NCI-H748 (cell line): ENCODE data around the gene SCTR.

Experiments used
- DNase-seq: peaks from one replicate; lab custom pipeline; 2025; ENCODE audit not compliant: unreplicated experiment; lab: John Stamatoyannopoulos, UW

Gene SCTR

DNA sequence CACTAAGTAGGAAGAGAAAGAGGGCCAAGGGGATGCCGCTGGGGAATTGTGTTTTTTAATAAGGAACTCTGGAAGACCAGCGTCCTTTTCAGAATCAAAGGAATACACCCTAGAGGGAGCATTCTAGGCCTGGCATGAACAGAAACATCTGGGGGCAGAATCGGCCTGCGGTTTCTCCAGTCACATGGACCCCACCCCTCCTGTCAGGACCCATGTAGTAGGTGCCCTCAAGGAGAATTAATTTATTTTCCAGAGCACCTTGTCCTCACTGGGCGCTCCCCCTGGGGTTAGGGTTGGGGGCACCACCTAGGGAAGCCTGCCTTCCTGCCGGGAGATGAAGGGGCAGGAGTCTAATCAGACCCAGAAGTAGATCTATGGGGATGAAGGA is 48.4 kb downstream of the SCTR start:
- no peak for DNase-seq

DNA sequence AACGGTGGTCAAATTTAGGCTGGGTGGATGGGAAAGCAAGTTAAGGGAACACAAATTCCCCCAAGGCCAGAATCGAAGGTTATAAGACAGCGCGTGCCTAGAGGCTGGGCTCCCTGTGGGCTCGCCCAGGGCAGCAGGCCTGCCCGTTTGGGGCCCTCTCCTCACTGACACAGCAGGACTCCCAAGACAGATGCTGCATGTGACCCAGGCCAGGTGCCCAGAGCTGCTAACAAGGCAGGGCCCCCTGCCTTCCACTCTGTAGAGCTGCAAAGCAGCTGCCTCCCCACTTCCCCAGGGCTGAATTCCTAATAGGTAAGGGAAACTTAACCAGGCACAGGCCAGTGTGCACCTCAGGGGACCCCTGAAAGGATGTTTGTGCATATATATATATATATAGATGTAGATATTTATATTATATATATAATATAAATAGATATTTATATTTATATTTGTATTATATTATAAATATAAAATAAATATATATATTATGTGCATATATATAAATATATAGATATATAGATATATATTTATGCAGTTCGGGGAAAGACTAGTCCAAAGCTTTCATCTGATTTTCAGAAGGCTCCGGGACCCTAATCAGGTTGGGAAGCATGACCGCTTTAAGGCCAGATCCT is 48.9 kb downstream of the SCTR start:
- no peak for DNase-seq

DNA sequence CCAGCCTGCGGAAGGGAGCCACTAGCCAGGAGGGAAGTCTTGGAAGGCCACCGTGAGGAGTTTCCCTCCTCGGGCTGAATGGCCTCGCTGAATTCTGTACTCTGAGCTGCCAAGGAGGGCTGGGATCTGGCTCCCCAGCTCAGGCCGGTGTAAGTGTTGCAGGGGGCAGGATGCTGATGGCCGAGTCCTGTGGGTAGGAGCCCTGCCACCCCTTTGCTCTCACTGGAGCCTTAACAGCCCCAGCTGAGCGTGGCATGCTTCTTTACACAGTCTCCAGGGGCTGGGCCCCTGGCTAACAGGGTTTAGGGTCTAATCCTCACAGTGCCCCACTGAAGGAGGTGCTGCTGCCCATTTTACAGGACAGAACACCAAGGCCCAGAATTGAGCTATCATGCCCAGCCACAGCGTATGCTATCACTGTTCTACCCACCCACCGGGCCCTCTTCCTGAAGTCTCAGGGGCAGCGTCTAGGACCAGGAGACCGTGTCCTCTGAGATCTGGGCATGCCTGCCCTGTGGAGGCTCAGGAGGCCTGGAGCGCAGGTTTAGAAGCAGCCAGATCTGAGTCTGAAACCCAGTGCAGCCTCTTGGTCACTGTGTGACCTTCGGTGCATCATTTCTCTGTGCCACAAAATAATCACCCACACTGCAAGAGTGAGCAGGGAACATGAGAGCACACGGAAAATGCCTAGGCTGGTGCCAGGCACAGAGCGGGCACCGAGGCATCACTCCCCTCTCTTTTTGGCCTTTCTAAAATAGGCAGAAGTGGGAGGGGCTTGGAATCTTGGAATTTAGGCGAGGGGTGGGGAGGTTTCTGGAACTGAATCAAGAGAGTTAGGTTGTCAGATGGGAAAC is 49.7 kb downstream of the SCTR start:
- DNase-seq, result no peak

DNA sequence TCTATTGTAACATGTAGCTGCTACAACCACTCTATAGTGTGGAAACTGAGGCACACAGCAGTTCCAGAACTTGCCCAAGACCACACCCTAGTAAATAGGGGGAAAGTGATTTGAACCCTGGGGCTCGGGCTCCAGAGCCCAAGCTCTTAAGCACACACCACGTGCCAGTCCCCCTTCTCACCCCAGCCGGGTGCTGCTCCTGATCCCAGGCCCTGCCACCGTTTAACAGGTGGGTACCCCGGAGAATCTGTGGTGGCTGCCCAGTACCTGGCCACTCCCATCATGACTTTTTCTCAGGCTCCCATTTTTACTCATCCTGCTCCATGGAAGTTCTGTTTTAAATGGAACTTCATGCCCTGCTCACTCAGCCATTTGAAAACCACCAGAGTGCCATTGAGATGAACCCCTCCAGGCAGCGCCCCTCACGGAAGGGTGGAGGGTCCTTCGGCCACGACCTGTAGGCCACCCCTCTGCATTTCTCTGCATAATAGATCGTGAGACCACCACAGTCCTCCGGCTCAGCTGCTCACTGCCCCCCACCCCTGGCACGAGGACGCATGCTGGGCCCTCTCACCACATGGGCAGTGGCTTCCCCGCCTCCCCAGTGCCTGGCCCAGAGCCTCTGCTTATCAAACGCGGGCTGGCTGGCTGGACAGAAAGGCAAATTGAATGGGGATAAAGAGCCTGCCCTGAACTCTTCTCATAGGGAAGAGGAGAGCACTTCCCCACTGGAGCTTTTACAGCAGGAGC is 50.5 kb downstream of the SCTR start:
- DNase-seq, result no peak

DNA sequence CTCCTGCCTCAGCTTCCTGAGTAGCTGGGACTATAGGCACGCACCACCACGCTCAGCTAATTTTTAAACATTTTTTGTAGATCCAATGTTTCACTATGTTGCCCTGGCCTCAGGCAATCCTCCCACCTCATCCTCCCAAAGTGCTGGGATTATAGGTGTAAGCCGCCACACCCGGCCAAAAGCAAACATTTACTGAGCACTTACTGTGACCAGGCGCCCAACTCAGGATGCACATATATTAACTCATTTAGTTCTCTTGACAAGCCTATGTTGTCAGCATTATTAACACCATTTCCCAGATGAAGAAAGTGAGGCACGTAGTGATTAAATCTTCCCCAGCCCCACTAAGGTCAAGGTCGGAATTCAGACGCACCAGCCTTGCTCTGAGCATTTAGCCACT is 51.5 kb downstream of the SCTR start:
- DNase-seq, result no peak

DNA sequence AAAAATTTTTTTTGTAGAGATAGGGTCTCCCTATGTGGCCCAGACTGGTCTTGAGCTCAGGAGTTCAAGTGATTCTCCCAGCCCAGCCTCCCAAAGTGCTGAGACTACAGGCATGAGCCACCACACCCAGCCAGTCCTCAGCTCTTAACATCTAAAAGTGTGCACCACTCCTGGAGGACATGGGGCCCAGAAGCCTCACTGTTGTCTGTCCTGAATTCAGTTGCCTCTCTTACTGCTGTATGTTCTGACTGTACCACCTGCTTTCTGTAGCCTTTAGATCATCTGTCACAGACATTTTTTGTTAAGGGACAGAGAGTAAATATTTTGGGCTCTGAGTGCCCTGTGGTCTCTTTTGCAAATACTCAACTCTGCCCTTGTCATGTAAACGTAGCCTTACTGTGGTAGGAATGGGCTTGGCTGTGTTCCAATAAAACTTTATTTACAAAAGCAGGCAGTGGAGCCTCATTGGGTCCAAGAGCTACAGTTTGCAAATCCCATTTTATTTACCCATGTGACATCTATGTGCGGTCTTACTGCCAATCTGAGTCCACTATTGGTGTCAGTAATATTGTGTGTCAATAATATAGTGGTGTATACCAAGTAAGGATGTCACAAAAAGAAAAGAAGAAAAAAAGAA is 54.5 kb downstream of the SCTR start:
- peak; percentile 88 for DNase-seq

DNA sequence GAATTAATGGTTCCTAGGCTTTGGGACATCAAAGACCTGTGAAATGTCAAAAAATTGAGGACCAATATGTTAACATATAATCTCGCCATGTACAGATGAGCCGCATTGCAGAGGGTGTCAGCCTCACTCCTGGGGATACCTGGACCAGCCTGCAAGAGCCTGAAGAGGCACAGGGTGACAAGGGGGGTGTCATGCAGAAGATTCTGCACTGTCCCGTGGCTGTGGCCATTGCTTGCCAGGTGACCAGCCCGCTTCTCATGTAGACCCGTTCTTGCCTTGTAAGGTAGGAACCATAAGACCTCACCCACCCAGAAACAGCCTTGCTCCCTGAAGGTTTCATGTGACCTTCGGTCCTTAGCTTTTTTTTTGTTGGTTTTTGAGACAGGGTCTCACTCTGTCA is 55.2 kb downstream of the SCTR start:
- no peak for DNase-seq

DNA sequence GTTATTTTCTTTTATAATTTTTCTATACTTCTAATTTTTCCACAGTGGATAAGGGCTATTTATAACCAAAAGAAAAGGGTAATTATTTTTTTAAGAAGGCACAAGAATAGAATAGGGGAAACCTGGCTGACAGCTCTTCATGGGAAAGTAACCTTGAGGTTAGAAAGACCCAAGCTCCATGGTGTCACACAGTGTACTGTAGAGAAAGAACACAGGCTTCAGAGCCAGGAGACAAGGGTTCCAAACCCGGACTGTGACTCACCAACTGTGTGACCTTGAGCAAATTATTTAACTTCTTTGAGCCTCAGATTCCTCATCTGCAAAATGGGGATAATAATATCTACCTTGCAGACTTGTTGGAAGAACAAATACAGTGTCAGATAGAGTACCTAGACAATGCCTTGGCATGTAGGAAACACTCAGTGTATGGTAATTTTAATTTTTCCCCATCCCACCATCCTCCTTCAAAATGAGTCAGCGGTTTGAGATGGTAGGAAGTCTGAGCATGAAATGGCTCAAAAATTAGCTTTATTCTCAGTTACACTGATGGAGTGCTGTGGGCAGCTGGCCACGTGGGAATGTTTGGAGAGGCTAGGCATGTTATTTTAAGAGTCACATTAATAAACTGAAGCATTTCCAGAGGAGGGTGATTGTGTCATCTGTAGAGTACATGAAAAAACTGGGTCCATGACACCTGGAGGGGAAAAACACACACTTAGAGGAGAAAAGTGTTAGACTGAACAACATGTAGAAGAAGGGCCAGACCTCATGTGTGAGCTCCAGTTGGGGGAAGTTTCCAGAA is 55.9 kb downstream of the SCTR start:
- DNase-seq, result no peak

DNA sequence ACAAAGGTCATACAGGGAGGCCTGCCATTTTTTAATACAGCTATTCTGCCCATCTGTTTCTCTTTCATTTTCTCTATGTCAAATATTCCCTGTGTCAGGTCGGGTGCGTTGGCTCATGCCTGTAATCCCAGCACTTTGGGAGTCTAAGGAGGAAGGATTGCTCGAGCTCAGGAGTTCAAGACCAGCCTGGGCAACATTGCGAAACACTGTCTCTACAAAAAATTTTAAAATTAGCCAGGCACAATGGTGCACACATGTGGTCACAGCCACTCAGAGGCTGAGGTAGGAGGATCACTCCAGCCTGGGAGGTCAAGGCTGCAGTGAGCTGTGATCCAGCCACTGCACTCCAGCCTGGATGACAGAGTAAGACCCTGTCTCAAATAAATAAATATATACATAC is 57.9 kb downstream of the SCTR start:
- no peak for DNase-seq

DNA sequence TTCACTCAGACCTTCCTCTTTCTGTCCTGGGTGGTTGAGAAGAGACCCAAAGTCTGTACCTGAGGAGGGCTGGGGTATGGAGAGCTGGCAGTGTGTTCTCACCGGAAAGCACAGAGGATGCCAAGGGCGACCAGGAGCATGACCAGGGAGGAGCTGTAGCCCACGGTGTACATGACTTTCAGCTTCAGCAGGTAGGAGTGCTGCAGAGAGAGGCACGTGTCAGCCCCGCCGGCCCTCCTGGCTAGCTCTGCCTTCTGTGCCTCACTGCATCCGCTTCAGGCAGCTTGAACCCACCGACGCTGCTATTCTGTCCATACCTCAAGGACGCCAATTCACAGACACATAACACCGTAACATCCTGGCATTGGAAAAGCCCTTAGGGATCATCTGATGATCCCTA is 58.6 kb downstream of the SCTR start:
- DNase-seq, result no peak

DNA sequence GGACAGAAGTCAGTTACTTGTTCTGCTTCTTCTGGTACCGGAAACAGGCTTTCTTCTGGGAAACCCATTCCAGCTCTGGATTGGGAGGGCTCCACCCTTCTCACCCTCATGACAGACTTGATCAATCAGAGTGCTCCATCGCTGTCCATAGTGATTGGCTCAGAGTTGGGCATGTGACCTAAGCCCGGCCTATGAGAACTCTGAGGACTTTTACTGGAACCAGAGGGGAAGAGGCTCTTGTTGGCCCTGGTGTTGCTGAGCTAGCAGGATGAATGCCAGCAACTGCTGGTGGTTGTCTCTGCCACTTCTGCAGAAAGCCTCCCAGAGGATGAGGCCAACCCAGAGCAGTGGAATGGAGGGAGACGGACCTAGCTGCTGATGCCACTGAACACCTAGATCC is 59.3 kb downstream of the SCTR start:
- no peak for DNase-seq

DNA sequence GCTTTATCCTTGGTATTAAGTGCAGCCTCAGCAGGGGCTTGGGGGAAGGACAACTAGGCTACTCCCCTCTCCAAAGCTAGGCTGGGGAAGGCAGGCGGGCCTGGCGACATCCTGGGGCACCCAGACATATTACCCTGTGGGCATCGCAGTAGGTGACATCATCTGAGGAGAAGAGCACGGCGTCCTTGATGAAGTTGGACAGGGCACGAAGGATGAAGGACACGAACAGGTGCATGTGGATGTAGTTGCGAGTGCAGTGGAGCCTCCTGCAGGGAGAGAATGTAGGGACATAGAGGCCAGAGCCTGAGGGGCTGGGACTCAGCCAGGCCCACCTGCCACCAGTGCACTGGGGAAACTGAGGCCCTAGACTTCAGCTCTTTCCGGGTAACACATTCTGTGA is 60.3 kb downstream of the SCTR start:
- DNase-seq, result no peak

DNA sequence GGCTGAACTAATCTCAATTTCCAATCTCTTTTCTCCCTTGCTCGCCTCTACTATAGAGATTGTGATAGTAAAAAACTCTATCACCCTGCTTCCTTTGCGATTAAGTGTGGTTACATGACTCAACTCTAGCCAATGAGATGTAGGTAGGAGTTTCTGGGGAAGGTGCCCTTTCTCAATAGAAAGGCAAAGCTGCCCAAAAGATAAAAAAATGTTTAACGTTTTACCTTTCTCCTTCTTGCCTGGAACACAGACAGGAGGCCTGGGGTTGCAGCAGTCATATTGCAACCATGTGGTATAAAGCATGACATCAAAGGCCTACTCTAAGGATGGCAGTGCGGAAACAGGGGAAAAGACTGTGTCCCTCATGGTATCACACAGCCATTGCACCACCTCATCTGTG is 61.1 kb downstream of the SCTR start:
- DNase-seq, result no peak

DNA sequence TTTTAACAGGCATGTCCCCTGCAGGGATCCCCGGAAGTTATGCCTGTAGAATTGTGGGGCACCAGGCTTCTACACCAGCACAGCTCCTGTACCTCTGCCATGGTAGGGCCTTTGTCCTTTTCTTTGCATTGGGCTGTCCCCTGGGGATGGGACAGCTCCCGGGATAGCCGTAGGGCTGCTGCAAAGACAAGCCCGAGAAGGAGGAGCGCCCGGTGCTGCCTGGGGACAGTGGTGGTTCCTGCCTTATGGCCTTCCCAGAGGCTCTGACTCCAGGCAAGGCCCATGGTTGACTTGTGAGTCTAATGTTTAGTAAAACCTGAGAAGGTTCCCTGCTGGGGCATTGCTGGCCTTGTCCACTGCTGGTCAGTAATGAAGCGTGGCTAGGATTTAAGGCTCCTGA is 61.7 kb downstream of the SCTR start:
- no peak for DNase-seq

DNA sequence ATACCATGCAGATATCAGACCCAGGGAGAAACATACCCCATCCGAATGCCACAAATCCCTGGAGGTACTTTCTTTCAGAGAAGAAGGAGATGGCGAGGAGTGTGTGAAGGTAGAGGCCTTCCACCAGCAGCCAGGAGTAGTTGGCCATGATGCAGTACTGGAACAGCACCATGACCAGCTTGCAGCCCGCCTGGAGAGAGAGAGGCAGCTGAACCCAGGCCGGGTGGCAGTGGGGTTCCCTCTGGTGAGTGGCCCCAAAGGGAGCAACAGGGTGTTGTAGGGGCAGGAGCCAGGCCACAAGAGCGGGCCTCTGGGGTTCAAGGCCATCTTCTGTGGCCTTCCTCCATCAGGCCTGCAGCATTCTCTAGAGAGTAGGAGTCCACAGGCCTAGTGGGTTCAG is 62.5 kb downstream of the SCTR start:
- DNase-seq, result no peak

DNA sequence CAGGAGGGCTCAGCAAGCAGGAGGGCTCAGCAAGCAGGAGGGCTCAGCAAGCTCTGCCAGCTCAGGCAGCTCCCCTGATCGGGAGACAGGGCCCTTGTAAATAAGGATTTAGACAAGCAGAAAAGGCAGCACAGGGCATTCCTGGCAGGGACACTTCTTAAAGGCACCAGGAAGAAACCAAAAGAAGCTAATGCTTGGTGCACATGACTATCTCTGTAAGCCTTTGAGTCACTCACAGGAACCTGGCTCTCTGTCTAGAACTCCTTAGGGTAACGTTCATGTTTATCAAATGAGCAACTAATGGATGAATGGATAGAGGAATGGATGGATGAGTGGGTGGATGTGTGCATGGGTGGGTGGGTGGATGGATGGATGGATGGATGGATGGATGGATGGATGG is 64.2 kb downstream of the SCTR start:
- DNase-seq, result no peak

DNA sequence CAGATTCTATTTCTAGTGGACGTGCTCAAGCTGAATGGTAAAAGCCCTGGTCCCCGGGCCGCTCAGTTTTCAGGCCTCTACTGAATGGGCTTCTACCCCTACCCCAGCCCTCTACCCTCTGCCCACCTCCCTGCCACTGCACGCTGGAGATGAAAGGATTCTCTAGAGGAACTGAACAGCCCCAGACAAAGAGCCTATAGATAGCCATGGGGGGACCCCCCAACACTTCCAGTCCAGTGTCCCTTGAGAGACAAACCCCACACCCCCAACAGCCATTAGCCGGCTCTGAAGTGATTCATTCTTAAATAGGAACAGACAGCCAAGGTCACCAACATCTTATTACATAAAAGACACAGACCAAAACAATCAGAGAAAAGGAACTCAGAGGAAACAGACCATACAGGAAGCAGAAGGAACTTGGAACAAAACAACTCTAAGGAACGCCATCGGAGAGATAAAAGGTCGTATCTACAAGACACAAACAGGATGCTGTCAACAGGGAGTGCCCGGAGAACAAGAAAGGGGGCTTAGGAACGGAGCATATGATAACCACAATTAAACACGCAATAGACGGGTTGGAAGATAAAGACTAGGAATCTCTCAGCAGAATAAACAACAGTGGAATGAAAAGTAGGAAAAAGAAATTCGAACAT is 69.1 kb downstream of the SCTR start:
- no peak for DNase-seq

DNA sequence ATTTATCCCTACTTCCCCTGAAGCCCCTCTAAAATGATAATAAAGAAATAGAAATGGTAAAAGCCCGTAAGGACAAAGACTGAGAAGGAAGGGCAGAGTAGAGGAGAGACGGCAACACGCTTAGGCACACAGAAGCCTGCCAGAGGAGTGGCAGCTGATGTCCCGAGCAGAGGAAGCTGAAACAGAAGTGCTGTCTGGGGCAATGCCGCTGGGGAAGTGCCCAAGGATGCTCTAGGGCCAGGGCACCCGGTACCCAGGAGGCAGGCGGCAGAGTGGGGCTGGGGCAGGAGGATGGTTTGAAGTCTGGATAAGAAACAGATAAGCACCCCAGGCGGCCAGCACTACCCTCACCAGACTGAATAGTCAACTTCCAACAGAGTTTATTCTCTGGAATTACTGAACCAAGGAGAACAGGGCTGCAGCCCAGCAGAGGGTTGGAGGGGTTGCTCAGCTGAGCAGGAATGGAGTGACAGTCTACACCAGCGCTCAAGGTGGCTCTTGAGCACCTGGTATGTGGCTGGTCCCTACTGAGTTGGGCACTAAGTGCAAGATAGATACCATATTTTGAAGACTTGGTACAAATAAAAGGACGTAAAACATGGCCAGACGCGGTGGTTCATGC is 70.2 kb downstream of the SCTR start:
- no peak for DNase-seq

DNA sequence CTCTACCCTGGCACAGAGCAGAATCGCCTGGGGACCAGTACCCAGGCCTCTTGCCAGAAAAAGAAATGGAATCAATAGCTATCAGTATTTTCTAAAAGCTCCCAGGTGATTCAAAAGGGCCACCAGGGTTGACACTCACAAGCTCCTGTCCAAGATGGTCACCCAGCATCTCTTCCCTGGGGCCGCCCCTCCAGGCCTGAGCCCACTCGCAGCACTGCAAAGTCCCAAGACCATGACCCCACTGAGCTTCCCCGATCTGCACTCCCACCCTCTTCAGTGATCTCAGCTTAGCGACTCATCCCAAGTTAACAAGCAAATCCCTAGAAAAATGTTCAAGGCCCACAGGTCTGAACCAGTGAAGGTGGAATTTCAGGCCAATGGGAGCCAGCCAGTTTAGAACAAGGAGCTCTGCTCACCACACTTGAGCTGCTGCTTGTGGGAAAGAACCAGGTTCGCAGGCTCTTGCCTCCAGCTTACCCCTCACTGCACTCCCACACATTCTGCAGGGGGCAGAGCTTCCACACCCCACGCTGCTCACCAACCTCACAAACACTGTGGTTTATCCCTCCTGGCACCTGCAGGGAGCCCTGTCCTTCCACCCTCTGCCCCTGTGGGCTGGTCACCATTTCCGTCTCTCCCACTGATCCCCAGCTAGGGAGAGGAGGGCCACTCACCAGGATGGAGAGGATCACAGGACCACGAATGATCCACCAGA is 72.8 kb downstream of the SCTR start:
- no peak for DNase-seq
